H1 (cell line): ENCODE data around the gene THBS1. TPM values are rescaled to one million over a fixed set of nuclear protein-coding genes. Genes with fewer than 3 reads are reported as not detected.

Source experiments
- HDAC6 ChIP-seq: IDR thresholded peaks from one replicate; pipeline ENCODE4 v1.7.1; 2012; ENCODE audit warnings: low read depth, mild to moderate bottlenecking, inconsistent platforms, low read length, moderate library complexity
- polyA plus RNA-seq, 7 experiments: library from polyadenylated mRNA; depleted of rRNA in 3 of 7; stranded (reverse) in 5 of 7; unstranded in 2 of 7; fragments of >200 nt in 5 of 7; fragments of 200-250 nt in 2 of 7; gene quantifications; 1 replicate in 5 of 7; 2 replicates in 1 of 7; 4 replicates in 1 of 7; pipeline versions ENCODE4 v1.2.1 to v1.2.3, GENCODE V29; 2011 to 2013; ENCODE audit warnings: missing spikeins in 2 of 7, mixed read lengths in 2 of 7
- total RNA-seq: library from RNA; stranded (reverse); fragmentation: NEBNext Ultra II Directional; extraction: Animal tissue kit (Norgen Biotek cat#: 25700); gene quantifications from 2 replicates; pipeline ENCODE4 v1.2.1, GENCODE V29; 2021

Gene THBS1
- total and polyA plus RNA-seq, 2 of the 8 experiments (the other 6 are each of a cell fraction or from before 2014, with no cell fraction given), result 10.3 to 63.3 TPM

- no peak for TF ChIP-seq HDAC6
Measured at GRCh38 chr15:39546842-39547241, 34.0 kb upstream of the THBS1 start (continued).
